ENCODE measurements around the gene TMEM179.

TMEM179 gene

GRCh38 chr14:104595116-104595675 lies 9.4 kb downstream of the TMEM179 start:
- ATAC-seq, result no peak
- TF ChIP-seq TCF4 (CRISPR knock-in tag; IDR thresholded peaks at IDR 0.05; ENCODE audit: borderline replicate concordance) (no peak), TOX (CRISPR knock-in tag; IDR thresholded peaks at IDR 0.05; ENCODE audit: borderline replicate concordance) (no peak), ZNF565 (CRISPR knock-in tag; conservative IDR thresholded peaks at IDR 0.05; ENCODE audit: low read depth) (no peak), ZNF8 (CRISPR knock-in tag; IDR thresholded peaks at IDR 0.05) (no peak), GLIS3 (CRISPR knock-in tag; IDR thresholded peaks at IDR 0.05) (no peak), CREB5 (CRISPR knock-in tag; IDR thresholded peaks at IDR 0.05; ENCODE audit: low read depth) (no peak), RARB (CRISPR knock-in tag; IDR thresholded peaks at IDR 0.05) (no peak), BACH2 (CRISPR knock-in tag; IDR thresholded peaks at IDR 0.05; ENCODE audit: borderline replicate concordance) (no peak), ZFP3 (CRISPR knock-in tag; IDR thresholded peaks at IDR 0.05) (no peak), ZC3H10 (CRISPR knock-in tag; IDR thresholded peaks at IDR 0.05) (no peak), CSDC2 (CRISPR knock-in tag; IDR thresholded peaks at IDR 0.05) (no peak), TSHZ2 (CRISPR knock-in tag; IDR thresholded peaks at IDR 0.05) (no peak)
- TF ChIP-seq, protein P1, sequence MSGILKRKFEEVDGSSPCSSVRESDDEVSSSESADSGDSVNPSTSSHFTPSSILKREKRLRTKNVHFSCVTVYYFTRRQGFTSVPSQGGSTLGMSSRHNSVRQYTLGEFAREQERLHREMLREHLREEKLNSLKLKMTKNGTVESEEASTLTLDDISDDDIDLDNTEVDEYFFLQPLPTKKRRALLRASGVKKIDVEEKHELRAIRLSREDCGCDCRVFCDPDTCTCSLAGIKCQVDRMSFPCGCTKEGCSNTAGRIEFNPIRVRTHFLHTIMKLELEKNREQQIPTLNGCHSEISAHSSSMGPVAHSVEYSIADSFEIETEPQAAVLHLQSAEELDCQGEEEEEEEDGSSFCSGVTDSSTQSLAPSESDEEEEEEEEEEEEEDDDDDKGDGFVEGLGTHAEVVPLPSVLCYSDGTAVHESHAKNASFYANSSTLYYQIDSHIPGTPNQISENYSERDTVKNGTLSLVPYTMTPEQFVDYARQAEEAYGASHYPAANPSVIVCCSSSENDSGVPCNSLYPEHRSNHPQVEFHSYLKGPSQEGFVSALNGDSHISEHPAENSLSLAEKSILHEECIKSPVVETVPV (CRISPR knock-in tag; IDR thresholded peaks at IDR 0.05), result no peak

GRCh38 chr14:104594310-104595046 lies 10.1 kb downstream of the TMEM179 start:
- no peak for ATAC-seq
- TF ChIP-seq ZNF70 (CRISPR knock-in tag; IDR thresholded peaks at IDR 0.05), result no peak

DNA sequence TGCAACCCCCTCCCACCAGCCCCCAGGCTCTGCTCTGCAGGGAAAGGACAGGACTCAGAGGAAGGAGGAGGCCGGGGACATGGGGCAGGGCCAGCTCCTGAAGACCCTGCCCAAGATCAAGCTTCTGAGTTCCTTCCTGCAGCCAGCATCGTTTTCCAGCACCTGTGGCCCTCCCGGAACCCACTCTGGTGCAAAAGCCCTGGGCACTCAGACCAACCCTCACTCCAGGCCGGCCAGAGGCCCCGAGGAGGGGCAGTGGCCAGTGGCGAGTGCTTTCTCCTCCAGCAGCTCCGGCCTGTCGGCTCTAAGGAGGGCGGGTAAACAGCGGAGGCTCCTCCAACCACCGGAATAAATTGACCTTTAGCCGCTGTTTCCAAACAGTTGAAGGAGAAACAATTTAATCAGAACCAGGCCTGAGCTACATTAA lies 10.8 kb downstream of the TMEM179 start:
- no peak for ATAC-seq
- no peak for TF ChIP-seq ZNF565 (CRISPR knock-in tag; conservative IDR thresholded peaks at IDR 0.05; ENCODE audit: low read depth)
- no peak for TF ChIP-seq TCF4 (CRISPR knock-in tag; IDR thresholded peaks at IDR 0.05; ENCODE audit: borderline replicate concordance)
- no peak for TF ChIP-seq BACH2 (CRISPR knock-in tag; IDR thresholded peaks at IDR 0.05; ENCODE audit: borderline replicate concordance)
- TF ChIP-seq, protein P1 (CRISPR knock-in tag; IDR thresholded peaks at IDR 0.05), result no peak
- TF ChIP-seq RARB (CRISPR knock-in tag; IDR thresholded peaks at IDR 0.05), result no peak
- TF ChIP-seq ARNTL (CRISPR knock-in tag; IDR thresholded peaks at IDR 0.05; ENCODE audit: borderline replicate concordance, low read depth), result no peak
- no peak for TF ChIP-seq CREB5 (CRISPR knock-in tag; IDR thresholded peaks at IDR 0.05; ENCODE audit: low read depth)
- no peak for TF ChIP-seq GLIS3 (CRISPR knock-in tag; IDR thresholded peaks at IDR 0.05)
- TF ChIP-seq ZFP3 (CRISPR knock-in tag; IDR thresholded peaks at IDR 0.05), result no peak
- TF ChIP-seq TSHZ2 (CRISPR knock-in tag; IDR thresholded peaks at IDR 0.05), result no peak

Measured in SK-N-SH treated with all-trans-retinoic acid at 6 μM for 48 hours (cell line).